Activated CD4-positive, alpha-beta T cell treated with anti-CD3 and anti-CD28 coated beads for 4 hours (primary cell): ENCODE measurements around the gene ZBTB24.
"Not testable (repeated sequence)": the region's sequence is repeated elsewhere in the genome, so short reads cannot be mapped to it uniquely, and the experiment has no call there.

Experiments used
- DNase-seq, 2 donors: peaks; one replicate each; pipeline ENCODE4 v3.0.0-alpha.2; 2020

Gene ZBTB24

GRCh38 chr6:109482905-109483734 lies at the start of gene ZBTB24:
Gene ZBTB24, minus strand, starts transcription at chr6:109483219. Its CDS starts 1,193 bp downstream, at chr6:109482026.
- DNase-seq: peak; percentile 82 to 90

- no peak for DNase-seq
Measured at GRCh38 chr6:109531446-109531845, 48.4 kb upstream of the ZBTB24 start.

GRCh38 chr6:109527989-109528388 lies 45.0 kb upstream of the ZBTB24 start:
- no peak for DNase-seq

- DNase-seq: peak; percentile 48 to 65
Measured at GRCh38 chr6:109526905-109527628, 44.0 kb upstream of the ZBTB24 start.

GRCh38 chr6:109524129-109524528 lies 41.1 kb upstream of the ZBTB24 start:
- DNase-seq: no peak

- DNase-seq: no peak
Measured at GRCh38 chr6:109523478-109523877, 40.5 kb upstream of the ZBTB24 start.

GRCh38 chr6:109521080-109521479 lies 38.1 kb upstream of the ZBTB24 start:
- no peak for DNase-seq

GRCh38 chr6:109519647-109520046 lies 36.6 kb upstream of the ZBTB24 start:
- not testable (repeated sequence) for DNase-seq

- DNase-seq: no peak
Measured at GRCh38 chr6:109516929-109517328, 33.9 kb upstream of the ZBTB24 start.

- peak in 1 of 2 donors; percentile 9 for DNase-seq
Measured at GRCh38 chr6:109515781-109516409, 32.9 kb upstream of the ZBTB24 start.

GRCh38 chr6:109514946-109515345 lies 31.9 kb upstream of the ZBTB24 start:
- DNase-seq: no peak

GRCh38 chr6:109513571-109514071 lies 30.6 kb upstream of the ZBTB24 start:
- no peak for DNase-seq

- DNase-seq: no peak
Measured at GRCh38 chr6:109512271-109512817, 29.3 kb upstream of the ZBTB24 start.

- DNase-seq: no peak
Measured at GRCh38 chr6:109511832-109512231, 28.8 kb upstream of the ZBTB24 start.

- DNase-seq: no peak
Measured at GRCh38 chr6:109510358-109510757, 27.3 kb upstream of the ZBTB24 start.

- no peak for DNase-seq
Measured at GRCh38 chr6:109508166-109508860, 25.3 kb upstream of the ZBTB24 start.

GRCh38 chr6:109507490-109508072 lies 24.6 kb upstream of the ZBTB24 start:
- DNase-seq: no peak

GRCh38 chr6:109506841-109507240 lies 23.8 kb upstream of the ZBTB24 start:
- DNase-seq: no peak

GRCh38 chr6:109506314-109506713 lies 23.3 kb upstream of the ZBTB24 start:
- DNase-seq: no peak

GRCh38 chr6:109503327-109504224 lies 20.6 kb upstream of the ZBTB24 start:
- DNase-seq: no peak

GRCh38 chr6:109498936-109499335 lies 15.9 kb upstream of the ZBTB24 start:
- DNase-seq: no peak
